Esophagus squamous epithelium (tissue), 4 donors: ENCODE data around the gene ASCC2.

ENCODE experiments used
- CTCF ChIP-seq, 6 experiments: fragments of 450-650 bp in 4 of 6; fragments of 200-600 bp in 2 of 6; sonication (generic) in 2 of 6; IDR thresholded peaks; one replicate each; pipeline ENCODE4 v1.5.1; 2016 to 2019; ENCODE audit warnings: antibody characterized with exemption in 6 of 6, mild to moderate bottlenecking in 4 of 6, moderate library complexity in 4 of 6
- POLR2A ChIP-seq, 4 donors: fragments of 450-650 bp; IDR thresholded peaks; one replicate each; pipeline ENCODE4 v1.6.1; 2017; ENCODE audit warnings: antibody characterized with exemption in 4 of 4, mild to moderate bottlenecking in 4 of 4, moderate library complexity in 3 of 4

DNA sequence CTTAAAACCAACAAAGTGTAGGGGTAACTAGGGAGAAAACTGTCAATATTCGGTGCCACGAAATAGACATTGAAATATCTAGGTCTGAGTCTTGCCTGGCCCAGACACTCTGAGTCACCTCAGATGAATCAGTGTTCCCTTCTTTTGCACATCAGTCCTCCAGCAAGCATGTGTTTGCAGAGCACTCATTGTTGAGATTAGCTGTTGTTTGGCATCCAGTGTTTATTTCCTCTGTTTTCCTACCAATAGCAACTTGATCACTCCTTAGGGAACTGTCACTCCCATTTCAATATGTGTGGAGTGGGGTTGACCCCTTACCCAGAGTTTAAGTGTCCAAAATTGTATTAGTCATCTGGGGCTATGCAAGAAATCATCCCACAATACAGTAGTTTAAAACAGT, 4.7 kb upstream of the ASCC2 start:
- no peak for TF ChIP-seq CTCF (IDR thresholded peaks at IDR 0.05)
- TF ChIP-seq POLR2A (IDR thresholded peaks at IDR 0.05), result no peak
